Fibroblast of villous mesenchyme (primary cell): ENCODE data around the gene KRT27. TPM values are rescaled to one million over a fixed set of nuclear protein-coding genes. Genes with fewer than 3 reads are reported as not detected.
A peak's percentile ranks its signal among the peaks of the same experiment; 100 is the strongest.
"Not testable (repeated sequence)": the region's sequence is repeated elsewhere in the genome, so short reads cannot be mapped to it uniquely, and the experiment has no call there.

Experiments used
- DNase-seq: peaks from one replicate; pipeline ENCODE4 v3.0.0-alpha.2; 2010; ENCODE audit warnings: low read depth
- H3K4me3 ChIP-seq: 2 replicates; pipeline ENCODE4 v1.5.1; 2011; ENCODE audit warnings: low read depth, mild to moderate bottlenecking, low read length
- CTCF ChIP-seq: IDR thresholded peaks from 2 replicates; pipeline ENCODE4 v1.5.1; 2012; ENCODE audit warnings: low read depth, mild to moderate bottlenecking, low read length; ENCODE audit not compliant: insufficient read depth
- total RNA-seq: library from RNA; depleted of rRNA; stranded (reverse); fragments of >200 nt; gene quantifications from 2 replicates; pipeline ENCODE4 v1.2.3, GENCODE V29; 2012

Gene KRT27
- total RNA-seq, 1 donor = not detected

DNA sequence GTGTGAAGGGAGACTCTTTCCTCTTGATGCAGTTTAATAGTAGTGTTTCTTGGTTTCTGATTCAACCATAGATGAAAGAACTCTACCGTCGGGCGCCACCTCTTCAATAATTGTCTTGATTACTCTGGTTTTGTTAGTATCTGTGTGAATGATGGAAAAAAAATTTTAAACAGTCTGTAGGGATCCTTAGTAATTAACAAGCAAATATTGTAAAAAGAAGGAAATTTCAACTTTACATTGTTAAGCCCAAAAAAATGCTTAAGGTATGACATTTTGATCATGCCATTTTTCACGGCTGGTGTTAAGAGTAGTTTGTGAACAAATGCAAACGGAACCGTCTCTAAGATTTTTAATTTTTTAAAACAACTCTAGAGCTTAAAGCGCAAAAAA, 36.0 kb upstream of the KRT27 start:
- TF ChIP-seq CTCF = no peak
- peak overlapping the region; percentile 80 for H3K4me3 ChIP-seq
- DNase-seq = no peak

DNA sequence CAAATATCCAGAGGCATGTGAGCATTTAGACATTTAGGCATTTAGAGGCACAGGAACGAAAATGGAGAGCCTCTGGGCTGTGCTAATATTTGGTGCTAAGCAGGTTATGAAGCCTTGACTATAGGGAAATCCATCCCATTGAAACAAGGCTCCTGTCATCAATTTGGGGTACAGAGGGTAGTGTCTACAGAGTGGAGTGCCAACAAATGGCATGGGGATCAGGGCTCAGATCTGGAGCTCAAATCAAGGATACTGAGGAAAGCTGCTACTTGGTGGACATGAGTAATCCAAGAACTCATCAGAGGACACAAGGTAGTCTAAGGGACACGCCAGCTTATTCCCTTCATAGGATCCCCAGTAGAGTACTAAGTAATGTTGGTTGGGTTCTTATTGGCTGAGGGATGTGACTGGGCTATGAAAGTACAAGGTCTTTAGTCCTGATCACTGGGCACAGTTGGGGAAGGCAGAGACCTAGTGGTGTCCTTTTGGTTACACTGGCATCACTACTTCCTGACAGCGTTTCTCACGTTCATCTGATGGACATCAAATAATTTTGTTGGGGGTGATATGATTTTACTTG, 34.8 kb upstream of the KRT27 start:
- DNase-seq = no peak
- no peak overlapping the region for H3K4me3 ChIP-seq
- TF ChIP-seq CTCF = no peak

DNA sequence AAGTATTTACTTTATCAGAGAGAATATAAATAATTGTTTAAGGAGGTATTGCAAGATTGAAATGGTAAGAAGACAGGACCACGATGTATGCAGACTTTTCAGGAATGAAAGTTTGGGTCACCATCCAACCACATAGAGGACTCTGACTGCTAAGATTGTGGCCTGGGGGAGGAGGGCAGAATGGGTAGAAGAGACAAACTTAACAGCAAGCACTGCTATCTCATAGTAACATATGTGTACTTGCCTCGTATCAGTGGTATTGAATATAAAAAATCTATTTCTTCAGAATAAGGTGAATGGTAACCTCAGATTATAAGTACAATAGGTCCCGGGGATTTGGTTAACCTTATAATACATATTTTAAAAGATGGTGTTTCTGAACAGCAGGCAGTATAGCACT, 34.2 kb upstream of the KRT27 start:
- no peak overlapping the region for H3K4me3 ChIP-seq
- no peak for TF ChIP-seq CTCF
- DNase-seq = no peak

- no peak overlapping the region for H3K4me3 ChIP-seq
- DNase-seq = no peak
Observed at GRCh38 chr17:40815381-40815780, 33.0 kb upstream of the KRT27 start.

GRCh38 chr17:40814657-40815056, 32.3 kb upstream of the KRT27 start:
- H3K4me3 ChIP-seq, DNase-seq: not testable (repeated sequence)

More at GRCh38 chr17:40815381-40815780, 33.0 kb upstream of the KRT27 start:
- no peak for TF ChIP-seq CTCF

- no peak overlapping the region for H3K4me3 ChIP-seq
- no peak for TF ChIP-seq CTCF
- DNase-seq = no peak
Observed at GRCh38 chr17:40813804-40814203, 31.5 kb upstream of the KRT27 start.

- TF ChIP-seq CTCF = no peak
- no peak overlapping the region for H3K4me3 ChIP-seq
- DNase-seq = no peak
Observed at GRCh38 chr17:40812639-40813038, 30.3 kb upstream of the KRT27 start.

DNA sequence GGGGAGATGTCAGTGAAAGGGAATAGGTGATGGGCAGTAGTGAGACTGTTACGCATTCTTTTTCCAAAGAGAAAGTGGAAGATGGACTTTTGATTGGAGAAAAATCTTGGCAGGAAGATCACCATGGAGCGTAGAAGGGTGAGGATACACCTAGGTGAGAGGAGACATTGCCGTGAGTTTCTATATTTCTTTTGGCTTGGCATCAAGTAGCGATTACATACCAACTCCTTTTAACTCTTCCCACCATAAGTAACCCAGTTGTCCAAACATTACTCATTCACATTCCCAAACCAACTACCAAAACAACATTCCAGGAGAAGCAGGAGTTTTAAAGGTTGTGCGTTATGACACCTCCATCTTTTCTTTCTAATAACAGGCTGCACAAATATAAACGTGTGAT, 28.1 kb upstream of the KRT27 start:
- no peak for DNase-seq
- no peak for TF ChIP-seq CTCF
- no peak overlapping the region for H3K4me3 ChIP-seq
